ENCODE results near the gene MVB12B.

DNA sequence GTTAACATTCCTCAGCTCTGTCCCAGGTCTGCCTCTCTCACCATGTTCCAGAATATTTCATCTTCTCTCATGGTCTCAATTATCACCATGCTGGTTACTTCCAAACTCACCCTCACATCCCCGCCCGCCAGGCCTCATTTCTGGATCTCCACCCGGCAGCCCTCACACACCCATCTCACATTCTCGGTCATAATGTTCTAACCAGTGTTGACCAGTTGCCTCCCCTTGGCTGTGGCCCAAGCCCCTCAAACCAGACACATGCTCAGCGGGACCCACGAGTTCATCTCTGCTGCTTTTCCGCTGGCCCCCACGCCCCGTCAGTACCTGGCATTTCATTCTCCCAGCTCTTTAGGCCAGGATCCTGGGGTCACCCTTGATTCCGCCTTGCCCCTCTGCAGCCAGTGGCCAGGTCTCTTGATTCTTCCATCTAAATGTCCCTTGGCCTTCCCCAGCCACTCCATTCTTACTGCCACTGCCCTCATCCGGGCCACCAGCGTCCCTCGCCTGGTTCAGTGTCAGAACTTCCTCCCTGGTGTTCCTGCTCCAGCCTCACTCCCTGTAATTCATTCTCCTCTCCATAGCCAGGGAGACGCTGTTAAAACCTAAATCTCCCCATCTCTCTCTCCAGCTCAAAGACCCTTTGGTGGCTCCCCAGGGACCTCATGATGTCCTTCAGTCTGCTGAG, 141.7 kb downstream of the MVB12B start:
- TF ChIP-seq SP4 (IDR thresholded peaks at IDR 0.05; ENCODE audit: low read length): no peak
- no peak for TF ChIP-seq GABPA (IDR thresholded peaks at IDR 0.05; ENCODE audit: borderline replicate concordance, insufficient read depth, low read length)
- TF ChIP-seq CEBPB (IDR thresholded peaks at IDR 0.05; ENCODE audit: low read depth, low read length): no peak
- TF ChIP-seq TCF12 (IDR thresholded peaks at IDR 0.05; ENCODE audit: low read depth, low read length): no peak
- TF ChIP-seq, protein P1, sequence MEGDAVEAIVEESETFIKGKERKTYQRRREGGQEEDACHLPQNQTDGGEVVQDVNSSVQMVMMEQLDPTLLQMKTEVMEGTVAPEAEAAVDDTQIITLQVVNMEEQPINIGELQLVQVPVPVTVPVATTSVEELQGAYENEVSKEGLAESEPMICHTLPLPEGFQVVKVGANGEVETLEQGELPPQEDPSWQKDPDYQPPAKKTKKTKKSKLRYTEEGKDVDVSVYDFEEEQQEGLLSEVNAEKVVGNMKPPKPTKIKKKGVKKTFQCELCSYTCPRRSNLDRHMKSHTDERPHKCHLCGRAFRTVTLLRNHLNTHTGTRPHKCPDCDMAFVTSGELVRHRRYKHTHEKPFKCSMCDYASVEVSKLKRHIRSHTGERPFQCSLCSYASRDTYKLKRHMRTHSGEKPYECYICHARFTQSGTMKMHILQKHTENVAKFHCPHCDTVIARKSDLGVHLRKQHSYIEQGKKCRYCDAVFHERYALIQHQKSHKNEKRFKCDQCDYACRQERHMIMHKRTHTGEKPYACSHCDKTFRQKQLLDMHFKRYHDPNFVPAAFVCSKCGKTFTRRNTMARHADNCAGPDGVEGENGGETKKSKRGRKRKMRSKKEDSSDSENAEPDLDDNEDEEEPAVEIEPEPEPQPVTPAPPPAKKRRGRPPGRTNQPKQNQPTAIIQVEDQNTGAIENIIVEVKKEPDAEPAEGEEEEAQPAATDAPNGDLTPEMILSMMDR (IDR thresholded peaks at IDR 0.05; ENCODE audit: control extremely low read depth in 1 of 3, insufficient read depth in 1 of 3, low read depth in 1 of 3, low read length in 3 of 3): no peak
- no peak for TF ChIP-seq RFX5 (IDR thresholded peaks at IDR 0.05; ENCODE audit: borderline replicate concordance, low read depth, low read length)
- TF ChIP-seq, protein P2, sequence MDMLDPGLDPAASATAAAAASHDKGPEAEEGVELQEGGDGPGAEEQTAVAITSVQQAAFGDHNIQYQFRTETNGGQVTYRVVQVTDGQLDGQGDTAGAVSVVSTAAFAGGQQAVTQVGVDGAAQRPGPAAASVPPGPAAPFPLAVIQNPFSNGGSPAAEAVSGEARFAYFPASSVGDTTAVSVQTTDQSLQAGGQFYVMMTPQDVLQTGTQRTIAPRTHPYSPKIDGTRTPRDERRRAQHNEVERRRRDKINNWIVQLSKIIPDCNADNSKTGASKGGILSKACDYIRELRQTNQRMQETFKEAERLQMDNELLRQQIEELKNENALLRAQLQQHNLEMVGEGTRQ (IDR thresholded peaks at IDR 0.05; ENCODE audit: low read length): no peak
- no peak for TF ChIP-seq RNF2 (IDR thresholded peaks at IDR 0.05; ENCODE audit: borderline replicate concordance, low read depth, low read length, missing control alignments, poor library complexity, severe bottlenecking)
- no peak for TF ChIP-seq BACH1 (IDR thresholded peaks at IDR 0.05; ENCODE audit: low read length)
- TF ChIP-seq POLR2AphosphoS5 (IDR thresholded peaks at IDR 0.05; ENCODE audit: low read depth, low read length): no peak
- TF ChIP-seq CBX5 (IDR thresholded peaks at IDR 0.05; ENCODE audit: low read depth, low read length): no peak
- TF ChIP-seq EGR1 (IDR thresholded peaks at IDR 0.05; ENCODE audit: borderline replicate concordance, low read depth, low read length): no peak
- TF ChIP-seq, protein P3, sequence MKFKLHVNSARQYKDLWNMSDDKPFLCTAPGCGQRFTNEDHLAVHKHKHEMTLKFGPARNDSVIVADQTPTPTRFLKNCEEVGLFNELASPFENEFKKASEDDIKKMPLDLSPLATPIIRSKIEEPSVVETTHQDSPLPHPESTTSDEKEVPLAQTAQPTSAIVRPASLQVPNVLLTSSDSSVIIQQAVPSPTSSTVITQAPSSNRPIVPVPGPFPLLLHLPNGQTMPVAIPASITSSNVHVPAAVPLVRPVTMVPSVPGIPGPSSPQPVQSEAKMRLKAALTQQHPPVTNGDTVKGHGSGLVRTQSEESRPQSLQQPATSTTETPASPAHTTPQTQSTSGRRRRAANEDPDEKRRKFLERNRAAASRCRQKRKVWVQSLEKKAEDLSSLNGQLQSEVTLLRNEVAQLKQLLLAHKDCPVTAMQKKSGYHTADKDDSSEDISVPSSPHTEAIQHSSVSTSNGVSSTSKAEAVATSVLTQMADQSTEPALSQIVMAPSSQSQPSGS (IDR thresholded peaks at IDR 0.05; ENCODE audit: low read length): no peak
- TF ChIP-seq POLR2A (IDR thresholded peaks at IDR 0.05; ENCODE audit: control extremely low read depth in 1 of 2, low read depth in 2 of 2, low read length in 2 of 2): no peak
